ENCODE results near the gene UTS2B. TPM values are rescaled to one million over a fixed set of nuclear protein-coding genes. Genes with fewer than 3 reads are reported as not detected.

UTS2B gene
- total RNA-seq, 4 donors from 2014 or later, result 0.76 TPM; not detected in 3

- Histone ChIP-seq H3K27ac (no peak overlapping the region), H3K4me3 (no peak overlapping the region), H3K36me3 (no peaks in the 10 kb centered on the region), H3K27me3 (no peaks in the 10 kb centered on the region), H3K4me1 (no peaks in the 10 kb centered on the region), H3K9me3 (no peaks in the 10 kb centered on the region)
- DNase-seq, result no peak
- no peak for TF ChIP-seq CTCF (IDR thresholded peaks at IDR 0.05)
- TF ChIP-seq POLR2A (IDR thresholded peaks at IDR 0.05), result no peak
- intact Hi-C loops (cut with DNase I; ENCODE audit: low total_unique reads), result no loop called here
Observed at GRCh38 chr3:191269289-191270085, 60.8 kb downstream of the UTS2B start.

- Histone ChIP-seq H3K9me3 (no peaks in the 10 kb centered on the region), H3K27ac (no peak overlapping the region), H3K4me1 (no peaks in the 10 kb centered on the region), H3K36me3 (no peaks in the 10 kb centered on the region), H3K27me3 (no peaks in the 10 kb centered on the region), H3K4me3 (no peak overlapping the region)
- no peak for TF ChIP-seq POLR2A (IDR thresholded peaks at IDR 0.05)
- TF ChIP-seq CTCF (IDR thresholded peaks at IDR 0.05), result no peak
- intact Hi-C loops (cut with DNase I; ENCODE audit: low total_unique reads), result no loop called here
- no peak for DNase-seq
Observed at GRCh38 chr3:191268737-191269136, 61.6 kb downstream of the UTS2B start.

- Histone ChIP-seq H3K9me3 (no peaks in the 10 kb centered on the region), H3K36me3 (no peaks in the 10 kb centered on the region), H3K4me1 (no peaks in the 10 kb centered on the region), H3K27me3 (no peaks in the 10 kb centered on the region), H3K27ac (no peak overlapping the region), H3K4me3 (peak overlapping the region in 1 of 2 donors; percentile 4)
- no peak for TF ChIP-seq CTCF (IDR thresholded peaks at IDR 0.05)
- no peak for TF ChIP-seq POLR2A (IDR thresholded peaks at IDR 0.05)
- intact Hi-C loops (cut with DNase I; ENCODE audit: low total_unique reads), result no loop called here
- no peak for DNase-seq
Observed at GRCh38 chr3:191263850-191264249, 66.5 kb downstream of the UTS2B start.

- Histone ChIP-seq H3K36me3 (no peaks in the 10 kb centered on the region), H3K4me1 (no peaks in the 10 kb centered on the region), H3K4me3 (peak overlapping the region in 1 of 2 donors; percentile 4), H3K27me3 (no peaks in the 10 kb centered on the region), H3K27ac (no peak overlapping the region), H3K9me3 (no peaks in the 10 kb centered on the region)
- no peak for DNase-seq
- intact Hi-C loops (cut with DNase I; ENCODE audit: low total_unique reads), result no loop called here
- TF ChIP-seq POLR2A (IDR thresholded peaks at IDR 0.05) (no peak), CTCF (IDR thresholded peaks at IDR 0.05) (no peak)
Observed at GRCh38 chr3:191263365-191263764, 67.0 kb downstream of the UTS2B start.

GRCh38 chr3:191262650-191263049, 67.7 kb downstream of the UTS2B start:
- Histone ChIP-seq H3K4me1 (no peaks in the 10 kb centered on the region), H3K27ac (no peak overlapping the region), H3K36me3 (no peaks in the 10 kb centered on the region), H3K9me3 (no peaks in the 10 kb centered on the region), H3K27me3 (no peaks in the 10 kb centered on the region), H3K4me3 (no peak overlapping the region)
- DNase-seq, result no peak
- TF ChIP-seq POLR2A (IDR thresholded peaks at IDR 0.05), result no peak
- no peak for TF ChIP-seq CTCF (IDR thresholded peaks at IDR 0.05)
- intact Hi-C loops (cut with DNase I; ENCODE audit: low total_unique reads), result no loop called here

All from uterus (tissue), 4 donors.